Uterus (tissue), 4 donors: ENCODE data around the gene DDC. TPM values are rescaled to one million over a fixed set of nuclear protein-coding genes. Genes with fewer than 3 reads are reported as not detected.

Experiments used
- DNase-seq, 2 donors: peaks; one replicate each; pipeline ENCODE4 v3.0.0-alpha.2; 2019 to 2020
- H3K27ac ChIP-seq, 2 donors: fragments of 200-600 bp; sonication (generic); 1 replicate in 1 of 2; 2 replicates in 1 of 2; pipeline ENCODE4 v1.5.1; 2016 to 2018
- H3K27me3 ChIP-seq, 2 donors: fragments of 200-600 bp; sonication (generic); one replicate each; pipeline ENCODE4 v1.5.1; 2018 to 2019; ENCODE audit warnings: control low read depth in 1 of 2
- H3K36me3 ChIP-seq, 2 donors: fragments of 200-600 bp; sonication (generic); one replicate each; pipeline ENCODE4 v1.5.1; 2019; ENCODE audit warnings: control low read depth in 1 of 2
- H3K4me1 ChIP-seq, 2 donors: fragments of 200-600 bp; sonication (generic); one replicate each; pipeline ENCODE4 v1.5.1; 2018 to 2019; ENCODE audit warnings: control low read depth in 1 of 2
- H3K4me3 ChIP-seq, 2 donors: fragments of 200-600 bp; sonication (generic); 1 replicate in 1 of 2; 2 replicates in 1 of 2; pipeline ENCODE4 v1.5.1; 2018 to 2019; ENCODE audit warnings: mild to moderate bottlenecking in 1 of 2
- H3K9me3 ChIP-seq, 2 donors: fragments of 200-600 bp; sonication (generic); one replicate each; pipeline ENCODE4 v1.5.1; 2019; ENCODE audit warnings: control low read depth in 1 of 2
- POLR2A ChIP-seq, 2 donors: fragments of 450-650 bp; IDR thresholded peaks; one replicate each; pipeline ENCODE4 v1.6.1; 2016; ENCODE audit warnings: antibody characterized with exemption in 2 of 2, mild to moderate bottlenecking in 1 of 2, moderate library complexity in 1 of 2
- intact Hi-C: fragments of 100-400 bp; cut with DNase I; formaldehyde crosslinking; loops from one replicate; pipeline ENCODE4 v1.15.1; 2023; ENCODE audit warnings: low total_unique reads
- total RNA-seq, 4 donors: library from RNA; depleted of rRNA in 3 of 4; stranded (reverse); fragments of >200 nt in 3 of 4; gene quantifications; one replicate each; pipeline versions ENCODE4 v1.1.0 to v1.2.4, GENCODE V29; 2014 to 2023
- TF ChIP-seq, protein P1 (sequence below), 4 experiments: fragments of 200-600 bp in 2 of 4; fragments of 450-650 bp in 2 of 4; sonication (generic) in 2 of 4; IDR thresholded peaks; one replicate each; pipeline ENCODE4 v1.5.1; 2016 to 2019; ENCODE audit warnings: antibody characterized with exemption in 4 of 4, mild to moderate bottlenecking in 2 of 4, moderate library complexity in 1 of 4
- donor health status: DM: yes; HTN: yes; CAD: no.

Gene DDC
- total RNA-seq, 4 donors from 2014 or later = not detected

DNA sequence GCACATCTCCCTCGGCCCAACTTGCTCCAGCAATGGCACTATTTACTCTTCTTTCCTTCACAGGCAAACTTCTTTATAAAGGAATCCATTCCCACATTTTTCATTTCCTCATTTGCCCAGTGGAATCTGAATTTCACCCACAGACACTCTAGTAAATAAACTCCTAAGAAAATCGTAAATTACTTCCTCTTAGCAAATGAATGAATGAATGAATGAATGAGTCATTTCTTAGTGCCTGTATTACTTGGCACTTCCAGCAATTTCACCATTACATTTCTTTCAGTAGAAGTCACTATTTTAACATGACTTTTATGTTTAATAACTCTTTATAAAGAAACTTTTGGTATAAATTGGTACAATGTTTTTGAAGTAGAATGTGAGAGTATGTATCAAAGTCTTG, 55.7 kb downstream of the DDC start:
- intact Hi-C loops = loop anchor here (10.0 kb wide), 1 partner anchor 145 kb away; no protein-coding TSS in a partner anchor
- no peak overlapping the region for H3K4me3 ChIP-seq
- TF ChIP-seq, protein P1, sequence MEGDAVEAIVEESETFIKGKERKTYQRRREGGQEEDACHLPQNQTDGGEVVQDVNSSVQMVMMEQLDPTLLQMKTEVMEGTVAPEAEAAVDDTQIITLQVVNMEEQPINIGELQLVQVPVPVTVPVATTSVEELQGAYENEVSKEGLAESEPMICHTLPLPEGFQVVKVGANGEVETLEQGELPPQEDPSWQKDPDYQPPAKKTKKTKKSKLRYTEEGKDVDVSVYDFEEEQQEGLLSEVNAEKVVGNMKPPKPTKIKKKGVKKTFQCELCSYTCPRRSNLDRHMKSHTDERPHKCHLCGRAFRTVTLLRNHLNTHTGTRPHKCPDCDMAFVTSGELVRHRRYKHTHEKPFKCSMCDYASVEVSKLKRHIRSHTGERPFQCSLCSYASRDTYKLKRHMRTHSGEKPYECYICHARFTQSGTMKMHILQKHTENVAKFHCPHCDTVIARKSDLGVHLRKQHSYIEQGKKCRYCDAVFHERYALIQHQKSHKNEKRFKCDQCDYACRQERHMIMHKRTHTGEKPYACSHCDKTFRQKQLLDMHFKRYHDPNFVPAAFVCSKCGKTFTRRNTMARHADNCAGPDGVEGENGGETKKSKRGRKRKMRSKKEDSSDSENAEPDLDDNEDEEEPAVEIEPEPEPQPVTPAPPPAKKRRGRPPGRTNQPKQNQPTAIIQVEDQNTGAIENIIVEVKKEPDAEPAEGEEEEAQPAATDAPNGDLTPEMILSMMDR (IDR thresholded peaks at IDR 0.05) = no peak
- no peak for TF ChIP-seq POLR2A (IDR thresholded peaks at IDR 0.05)
- DNase-seq = no peak
- no peaks in the 10 kb centered on the region for H3K36me3 ChIP-seq
- H3K4me1 ChIP-seq = no peaks in the 10 kb centered on the region
- H3K9me3 ChIP-seq = no peaks in the 10 kb centered on the region
- H3K27ac ChIP-seq = no peak overlapping the region
- no peaks in the 10 kb centered on the region for H3K27me3 ChIP-seq

DNA sequence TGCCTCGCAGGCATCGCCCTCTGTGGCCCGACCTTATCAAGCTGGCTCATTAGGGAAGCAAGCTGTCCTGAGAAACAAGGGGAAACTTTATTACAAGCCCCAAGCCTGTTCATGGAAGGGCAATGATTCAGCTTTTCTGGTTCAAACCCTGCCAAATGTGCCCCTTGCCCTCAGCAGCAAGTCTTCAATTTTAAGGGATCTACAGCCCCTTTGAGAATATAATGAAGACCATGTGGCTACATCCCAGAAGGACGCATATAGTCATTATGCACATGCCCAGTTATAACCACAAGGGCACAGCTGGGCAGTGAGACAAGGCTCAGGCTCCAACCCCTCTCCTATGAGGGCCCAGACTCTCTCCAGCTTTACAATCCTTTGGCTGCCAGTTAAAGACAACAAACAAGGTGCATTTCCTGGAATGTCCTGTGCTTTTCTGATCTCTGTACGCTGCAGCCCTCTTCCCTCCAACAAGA, 56.7 kb downstream of the DDC start:
- intact Hi-C loops = loop anchor here (10.0 kb wide), 1 partner anchor 146 kb away; no protein-coding TSS in a partner anchor

DNA sequence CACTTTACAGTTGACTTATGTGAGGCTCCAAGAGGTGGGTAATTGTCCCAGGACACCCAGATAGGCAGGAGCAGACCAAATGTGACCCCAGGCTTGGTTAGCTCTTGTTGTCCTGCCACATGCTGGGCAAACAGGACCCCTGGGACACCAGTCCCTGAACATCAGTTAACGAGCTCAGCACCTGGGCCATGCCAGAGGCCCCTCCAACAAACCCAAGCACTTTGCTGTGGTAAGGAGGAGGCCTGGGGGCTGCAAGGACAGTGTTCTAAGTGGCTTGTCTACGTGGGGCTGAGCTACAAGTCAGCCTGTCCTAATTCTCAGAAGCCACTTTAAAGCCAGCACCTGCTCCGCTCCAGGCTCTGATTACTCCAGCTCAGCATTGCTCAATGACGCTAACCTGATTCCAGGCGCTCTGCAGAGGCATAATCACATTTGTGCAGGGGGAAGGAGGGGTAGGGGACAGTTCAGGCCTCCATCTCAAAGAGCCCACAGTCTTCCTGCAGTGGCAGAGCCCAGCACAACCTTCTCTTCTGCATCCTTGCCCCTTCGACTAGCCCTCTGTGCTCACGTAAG, 57.2 kb downstream of the DDC start:
- no peaks in the 10 kb centered on the region for H3K9me3 ChIP-seq
- H3K4me1 ChIP-seq = peaks cover 4 to 8% of the 10 kb centered on the region in 2 donors
- no peak for DNase-seq
- intact Hi-C loops = loop anchor here (10.0 kb wide), 1 partner anchor 147 kb away; no protein-coding TSS in a partner anchor
- no peaks in the 10 kb centered on the region for H3K27me3 ChIP-seq
- H3K27ac ChIP-seq = no peak overlapping the region
- H3K4me3 ChIP-seq = no peak overlapping the region
- no peak for TF ChIP-seq POLR2A (IDR thresholded peaks at IDR 0.05)
- TF ChIP-seq, protein P1 (IDR thresholded peaks at IDR 0.05) = no peak
- no peaks in the 10 kb centered on the region for H3K36me3 ChIP-seq

More for the DNA sequence above, 56.7 kb downstream of the DDC start:
- DNase-seq = no peak
- Histone ChIP-seq H3K4me1 (peaks cover 0 to 3% of the 10 kb centered on the region in 2 donors), H3K36me3 (no peaks in the 10 kb centered on the region), H3K27ac (no peak overlapping the region), H3K9me3 (no peaks in the 10 kb centered on the region), H3K4me3 (no peak overlapping the region), H3K27me3 (no peaks in the 10 kb centered on the region)
- TF ChIP-seq, protein P1 (IDR thresholded peaks at IDR 0.05) = no peak
- no peak for TF ChIP-seq POLR2A (IDR thresholded peaks at IDR 0.05)

DNA sequence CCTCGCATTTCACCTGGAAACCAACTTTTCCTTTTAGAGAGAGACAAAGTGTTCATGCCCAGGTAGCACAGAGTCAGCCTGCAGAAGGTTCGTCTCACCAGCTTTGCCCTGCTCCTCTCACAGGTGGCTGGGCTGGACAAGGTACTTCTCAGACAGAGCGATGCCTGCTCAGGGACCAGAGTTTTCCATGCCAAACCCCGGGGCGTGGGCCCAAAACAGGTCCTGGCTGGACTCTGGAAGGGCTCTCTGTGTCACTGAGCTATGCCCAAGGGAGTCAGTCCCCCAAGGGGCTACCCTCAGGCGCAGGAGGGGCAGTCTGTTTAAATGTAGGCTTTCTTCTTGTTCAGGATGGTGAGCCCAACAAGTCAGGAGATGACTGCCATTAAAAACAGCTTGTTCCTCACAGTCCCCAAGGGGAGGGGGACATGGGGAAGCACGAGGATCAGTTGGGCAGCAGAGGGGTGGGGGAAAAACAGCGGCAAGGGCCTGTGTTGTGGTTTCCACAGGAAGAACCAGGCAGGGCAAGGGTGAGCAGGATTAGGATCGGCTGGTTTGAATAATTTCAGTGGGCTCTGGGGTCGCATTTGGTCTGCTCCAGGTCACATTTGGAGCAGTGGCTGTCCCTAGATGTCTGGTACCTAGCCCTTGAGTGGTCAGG, 59.5 kb downstream of the DDC start:
- no peak for TF ChIP-seq POLR2A (IDR thresholded peaks at IDR 0.05)
- TF ChIP-seq, protein P1 (IDR thresholded peaks at IDR 0.05) = no peak
- Histone ChIP-seq H3K9me3 (no peaks in the 10 kb centered on the region), H3K4me3 (no peak overlapping the region), H3K36me3 (no peaks in the 10 kb centered on the region), H3K27ac (no peak overlapping the region), H3K27me3 (no peaks in the 10 kb centered on the region), H3K4me1 (peaks cover 11 to 15% of the 10 kb centered on the region in 2 donors)
- intact Hi-C loops = loop anchor here (10.0 kb wide), 1 partner anchor 149 kb away; no protein-coding TSS in a partner anchor
- DNase-seq = no peak
